Measurements from ENCODE around the gene RFPL2. TPM values are rescaled to one million over a fixed set of nuclear protein-coding genes. Genes with fewer than 3 reads are reported as not detected.
"Not testable (repeated sequence)": the region's sequence is repeated elsewhere in the genome, so short reads cannot be mapped to it uniquely, and the experiment has no call there.

Gene RFPL2
- total RNA-seq, 1 experiment from 2014 or later: not detected

DNA sequence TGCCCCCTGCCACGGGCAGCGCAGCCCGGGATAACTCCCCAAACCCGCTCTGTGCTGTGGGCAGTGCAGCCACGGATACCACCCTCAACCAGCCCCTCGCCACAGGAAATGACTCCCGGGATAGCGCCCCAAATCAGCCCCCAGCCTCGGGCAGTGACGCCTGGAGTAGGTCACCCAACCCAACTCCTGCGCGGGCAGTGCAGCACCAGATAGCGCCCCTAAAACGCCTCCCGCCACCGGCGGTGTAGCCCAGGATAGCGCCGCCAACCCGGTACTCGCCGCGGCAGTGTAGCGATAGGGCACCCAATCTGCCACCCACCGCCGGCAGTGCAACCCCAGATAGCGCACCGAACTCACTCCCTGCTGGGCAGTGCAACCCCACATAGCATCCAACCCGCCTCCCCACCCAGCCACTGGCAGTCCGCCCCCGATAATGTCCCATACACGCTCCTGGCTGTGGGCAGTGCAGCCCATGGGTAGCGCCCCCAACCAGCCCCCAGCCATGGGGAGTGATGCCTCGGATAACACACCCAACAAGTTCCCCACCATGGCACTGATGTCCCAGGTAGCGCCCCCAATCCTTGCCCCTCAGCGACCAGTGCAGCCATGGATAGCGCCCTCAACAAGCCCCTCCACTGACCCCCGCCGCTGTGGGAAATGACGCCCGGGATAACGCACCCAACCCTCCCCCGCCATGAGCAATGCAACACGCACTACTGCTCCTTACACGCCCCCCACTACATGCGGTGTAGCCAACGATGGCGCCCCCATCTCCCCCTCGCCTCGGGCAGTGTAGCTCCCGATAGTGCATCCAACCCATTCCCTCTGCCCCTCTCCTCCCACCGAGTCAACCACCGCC lies 1.5 kb downstream of the RFPL2 start:
- Histone ChIP-seq H3K79me2 (ENCODE audit: low read length) (no peaks in the 10 kb centered on the region), H2AFZ (ENCODE audit: low read length) (no peak overlapping the region), H4K20me1 (ENCODE audit: insufficient read depth, low read depth, low read length) (no peaks in the 10 kb centered on the region), H3K36me3 (ENCODE audit: insufficient read depth, low read length) (no peaks in the 10 kb centered on the region), H3K4me1 (ENCODE audit: low read length) (no peaks in the 10 kb centered on the region), H3K9me2 (replicated peaks; ENCODE audit: insufficient read depth, low read length) (no peaks in the 10 kb centered on the region), H3K4me3 (ENCODE audit: low read length) (no peak overlapping the region), H3K27me3 (ENCODE audit: low read length) (no peaks in the 10 kb centered on the region), H3K4me2 (ENCODE audit: low read depth, low read length, poor library complexity, severe bottlenecking) (no peak overlapping the region), H3K27ac (ENCODE audit: low read length) (no peak overlapping the region), H3K9ac (ENCODE audit: low read length) (no peak overlapping the region), H3K9me3 (ENCODE audit: low read length) (no peaks in the 10 kb centered on the region)
- no peak for DNase-seq

DNA sequence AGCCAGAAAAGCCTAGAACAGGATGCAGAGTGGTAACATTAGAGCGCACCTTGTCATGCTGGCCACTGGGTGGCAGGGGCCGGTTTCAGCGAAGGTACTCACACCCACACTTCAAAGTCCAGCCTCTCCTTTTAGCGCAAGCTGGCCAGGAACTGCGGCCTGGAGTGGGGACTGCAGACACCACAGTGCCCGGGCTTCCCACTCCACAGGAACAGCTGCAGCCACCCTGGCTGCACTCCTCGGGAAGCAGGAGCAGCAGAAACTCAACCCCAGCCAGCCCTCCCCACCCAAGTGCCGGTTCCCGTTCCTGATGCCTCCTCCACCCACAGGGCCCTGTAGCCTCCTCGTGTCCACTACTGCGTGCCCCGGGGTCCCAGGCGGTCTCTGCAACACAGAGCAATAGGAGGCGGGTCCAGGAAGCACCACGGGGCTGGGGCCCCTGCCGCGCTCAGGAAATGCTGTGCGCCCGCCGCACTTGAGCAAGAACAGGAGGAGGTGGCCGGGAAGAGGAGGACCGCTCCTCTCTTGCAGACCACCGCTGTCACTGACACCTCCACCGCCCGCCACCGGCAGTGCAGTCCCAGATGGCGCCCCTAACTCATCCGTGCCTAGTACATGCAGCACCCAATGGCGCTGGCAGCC lies 2.2 kb downstream of the RFPL2 start:
- no peak overlapping the region for H3K27ac ChIP-seq (ENCODE audit: low read length)
- no peaks in the 10 kb centered on the region for H3K79me2 ChIP-seq (ENCODE audit: low read length)
- H3K4me2 ChIP-seq (ENCODE audit: low read depth, low read length, poor library complexity, severe bottlenecking): no peak overlapping the region
- no peaks in the 10 kb centered on the region for H3K4me1 ChIP-seq (ENCODE audit: low read length)
- H3K9me2 ChIP-seq (replicated peaks; ENCODE audit: insufficient read depth, low read length): no peaks in the 10 kb centered on the region
- no peaks in the 10 kb centered on the region for H3K27me3 ChIP-seq (ENCODE audit: low read length)
- H3K4me3 ChIP-seq (ENCODE audit: low read length): no peak overlapping the region
- H4K20me1 ChIP-seq (ENCODE audit: insufficient read depth, low read depth, low read length): no peaks in the 10 kb centered on the region
- DNase-seq: peak; percentile 57
- H2AFZ ChIP-seq (ENCODE audit: low read length): no peak overlapping the region
- H3K9me3 ChIP-seq (ENCODE audit: low read length): no peaks in the 10 kb centered on the region
- no peaks in the 10 kb centered on the region for H3K36me3 ChIP-seq (ENCODE audit: insufficient read depth, low read length)
- no peak overlapping the region for H3K9ac ChIP-seq (ENCODE audit: low read length)

DNA sequence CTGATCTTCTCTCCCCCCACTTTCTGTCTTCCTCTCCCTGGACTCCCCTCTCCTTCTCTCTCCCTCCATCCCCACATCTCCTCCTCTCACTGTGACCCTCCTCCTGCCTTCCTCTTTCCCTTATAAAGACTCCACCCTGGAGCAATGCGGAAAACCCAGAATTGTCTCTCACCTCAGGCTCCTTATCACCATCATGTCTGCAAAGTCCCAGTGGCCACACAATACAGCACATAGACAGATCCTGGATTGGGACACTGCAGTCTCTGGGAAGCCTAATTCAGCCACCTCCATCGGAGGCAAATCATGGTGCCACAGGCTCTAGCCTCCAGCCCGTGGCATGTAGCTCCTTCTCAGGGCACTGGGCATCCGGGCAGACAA lies 2.7 kb downstream of the RFPL2 start:
- no peaks in the 10 kb centered on the region for H3K9me3 ChIP-seq (ENCODE audit: low read length)
- no peaks in the 10 kb centered on the region for H3K79me2 ChIP-seq (ENCODE audit: low read length)
- no peak overlapping the region for H3K4me2 ChIP-seq (ENCODE audit: low read depth, low read length, poor library complexity, severe bottlenecking)
- H3K9ac ChIP-seq (ENCODE audit: low read length): no peak overlapping the region
- H2AFZ ChIP-seq (ENCODE audit: low read length): no peak overlapping the region
- H3K27ac ChIP-seq (ENCODE audit: low read length): no peak overlapping the region
- no peak overlapping the region for H3K4me3 ChIP-seq (ENCODE audit: low read length)
- H3K9me2 ChIP-seq (replicated peaks; ENCODE audit: insufficient read depth, low read length): no peaks in the 10 kb centered on the region
- H3K4me1 ChIP-seq (ENCODE audit: low read length): no peaks in the 10 kb centered on the region
- no peaks in the 10 kb centered on the region for H4K20me1 ChIP-seq (ENCODE audit: insufficient read depth, low read depth, low read length)
- no peaks in the 10 kb centered on the region for H3K27me3 ChIP-seq (ENCODE audit: low read length)
- no peak for DNase-seq
- H3K36me3 ChIP-seq (ENCODE audit: insufficient read depth, low read length): no peaks in the 10 kb centered on the region

DNA sequence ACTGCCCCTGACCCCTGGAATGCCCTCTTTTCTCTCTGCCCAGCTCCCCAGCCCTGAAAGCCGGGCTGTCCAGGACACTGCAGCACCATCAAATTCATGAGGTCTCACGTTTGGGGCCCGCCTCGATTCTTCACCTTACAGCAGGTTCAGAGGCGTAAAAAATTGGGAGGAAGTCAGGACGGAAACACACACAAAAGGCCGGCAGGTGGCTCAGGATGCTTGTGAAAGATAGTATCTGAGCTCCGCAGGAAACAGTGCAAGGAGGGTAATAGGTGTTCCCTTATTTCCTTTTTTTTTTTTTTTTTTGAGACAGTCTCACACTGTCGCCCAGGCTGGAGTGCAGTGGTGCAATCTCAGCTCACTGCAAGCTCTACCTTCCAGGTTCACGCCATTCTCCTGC lies 4.1 kb downstream of the RFPL2 start:
- no peaks in the 10 kb centered on the region for H3K36me3 ChIP-seq (ENCODE audit: insufficient read depth, low read length)
- H3K9ac ChIP-seq (ENCODE audit: low read length): no peak overlapping the region
- no peaks in the 10 kb centered on the region for H3K9me2 ChIP-seq (replicated peaks; ENCODE audit: insufficient read depth, low read length)
- H3K4me2 ChIP-seq (ENCODE audit: low read depth, low read length, poor library complexity, severe bottlenecking): no peak overlapping the region
- H3K79me2 ChIP-seq (ENCODE audit: low read length): no peaks in the 10 kb centered on the region
- H3K4me1 ChIP-seq (ENCODE audit: low read length): no peaks in the 10 kb centered on the region
- no peaks in the 10 kb centered on the region for H3K27me3 ChIP-seq (ENCODE audit: low read length)
- H3K27ac ChIP-seq (ENCODE audit: low read length): no peak overlapping the region
- DNase-seq: no peak
- no peak overlapping the region for H2AFZ ChIP-seq (ENCODE audit: low read length)
- H3K4me3 ChIP-seq (ENCODE audit: low read length): no peak overlapping the region
- no peaks in the 10 kb centered on the region for H3K9me3 ChIP-seq (ENCODE audit: low read length)
- H4K20me1 ChIP-seq (ENCODE audit: insufficient read depth, low read depth, low read length): no peaks in the 10 kb centered on the region

DNA sequence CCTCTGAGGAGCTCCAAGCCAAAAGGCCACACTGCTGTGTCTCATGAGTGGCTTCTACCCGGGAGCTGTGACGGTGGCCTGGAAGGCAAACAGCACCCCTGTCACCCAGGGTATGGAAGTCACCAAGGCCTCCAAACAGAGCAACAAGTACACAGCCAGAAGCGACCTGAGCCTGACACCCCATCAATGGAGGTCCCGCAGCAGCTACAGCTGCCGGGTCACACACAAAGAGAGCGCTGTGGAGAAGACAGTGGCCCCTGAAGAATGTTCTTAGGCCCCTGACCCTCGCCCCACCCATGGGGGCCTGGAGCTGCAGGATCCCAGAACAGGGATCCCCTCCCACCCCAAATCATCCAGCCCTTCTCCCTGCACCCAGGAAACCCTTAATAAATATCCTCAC lies 4.9 kb downstream of the RFPL2 start:
- Histone ChIP-seq H3K9me2 (replicated peaks; ENCODE audit: insufficient read depth, low read length) (no peaks in the 10 kb centered on the region), H3K4me1 (ENCODE audit: low read length) (no peaks in the 10 kb centered on the region), H3K9me3 (ENCODE audit: low read length) (no peaks in the 10 kb centered on the region), H3K9ac (ENCODE audit: low read length) (no peak overlapping the region), H3K27ac (ENCODE audit: low read length) (no peak overlapping the region), H4K20me1 (ENCODE audit: insufficient read depth, low read depth, low read length) (no peaks in the 10 kb centered on the region), H3K79me2 (ENCODE audit: low read length) (no peaks in the 10 kb centered on the region), H3K36me3 (ENCODE audit: insufficient read depth, low read length) (no peaks in the 10 kb centered on the region), H3K4me3 (ENCODE audit: low read length) (no peak overlapping the region), H3K4me2 (ENCODE audit: low read depth, low read length, poor library complexity, severe bottlenecking) (no peak overlapping the region), H2AFZ (ENCODE audit: low read length) (no peak overlapping the region), H3K27me3 (ENCODE audit: low read length) (no peaks in the 10 kb centered on the region)
- DNase-seq: no peak

DNA sequence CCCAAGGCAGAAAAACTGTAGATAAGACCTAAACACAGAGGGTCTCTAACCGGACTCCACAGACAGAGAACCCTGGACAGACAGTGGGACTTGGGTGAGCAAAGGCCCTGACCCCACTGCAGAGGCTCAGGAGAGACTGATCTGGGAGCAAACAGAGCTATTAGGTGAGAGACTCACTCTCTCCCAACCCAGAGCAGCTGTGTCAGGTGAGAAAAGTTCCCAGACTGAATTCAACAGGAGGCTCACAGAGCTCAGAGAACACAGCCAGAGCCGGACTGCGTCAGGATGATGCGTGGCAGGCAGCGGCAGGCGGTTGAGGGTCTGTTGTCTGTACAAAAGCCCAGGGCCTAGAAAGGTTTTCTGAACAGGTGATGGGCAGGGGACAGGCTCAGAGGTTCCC lies 5.5 kb downstream of the RFPL2 start:
- no peaks in the 10 kb centered on the region for H3K27me3 ChIP-seq (ENCODE audit: low read length)
- H3K9me2 ChIP-seq (replicated peaks; ENCODE audit: insufficient read depth, low read length): no peaks in the 10 kb centered on the region
- H3K4me1 ChIP-seq (ENCODE audit: low read length): no peaks in the 10 kb centered on the region
- H3K79me2 ChIP-seq (ENCODE audit: low read length): no peaks in the 10 kb centered on the region
- no peak overlapping the region for H3K27ac ChIP-seq (ENCODE audit: low read length)
- H3K36me3 ChIP-seq (ENCODE audit: insufficient read depth, low read length): no peaks in the 10 kb centered on the region
- H4K20me1 ChIP-seq (ENCODE audit: insufficient read depth, low read depth, low read length): no peaks in the 10 kb centered on the region
- H3K4me3 ChIP-seq (ENCODE audit: low read length): no peak overlapping the region
- H3K9ac ChIP-seq (ENCODE audit: low read length): no peak overlapping the region
- H3K9me3 ChIP-seq (ENCODE audit: low read length): no peaks in the 10 kb centered on the region
- no peak overlapping the region for H2AFZ ChIP-seq (ENCODE audit: low read length)
- no peak for DNase-seq
- no peak overlapping the region for H3K4me2 ChIP-seq (ENCODE audit: low read depth, low read length, poor library complexity, severe bottlenecking)

DNA sequence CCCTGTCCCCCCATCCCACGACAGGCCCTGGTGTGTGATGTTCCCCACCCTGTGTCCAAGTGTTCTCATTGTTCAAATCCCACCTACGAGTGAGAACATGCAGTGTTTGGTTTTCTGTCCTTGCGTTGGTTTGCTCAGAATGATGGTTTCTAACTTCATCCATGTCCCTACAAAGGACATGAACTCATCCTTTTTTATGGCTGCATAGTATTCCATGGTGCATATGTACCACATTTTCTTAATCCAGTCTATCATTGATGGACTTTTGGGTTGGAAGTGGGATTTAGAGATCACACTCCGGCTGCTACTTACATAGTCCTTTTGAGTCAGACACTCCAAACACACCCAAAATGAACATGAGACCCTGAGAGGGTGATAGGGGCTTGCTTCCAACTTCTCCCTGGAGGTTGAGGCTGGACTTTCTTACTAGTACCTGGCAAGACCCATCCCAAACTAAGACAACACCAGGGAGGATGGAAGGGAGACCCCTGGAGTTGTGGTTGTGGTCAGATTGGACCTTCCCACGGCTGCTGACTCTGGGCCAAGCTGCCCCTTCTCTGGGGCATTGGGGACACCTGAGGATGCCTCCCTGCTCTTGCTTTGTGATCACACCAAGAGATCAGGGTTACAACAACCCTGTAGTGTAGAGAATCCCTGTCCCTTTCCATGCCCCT lies 7.2 kb downstream of the RFPL2 start:
- not testable (repeated sequence) for H3K9me2 ChIP-seq (replicated peaks; ENCODE audit: insufficient read depth, low read length); H2AFZ ChIP-seq (ENCODE audit: low read length); H3K27ac ChIP-seq (ENCODE audit: low read length); H3K79me2 ChIP-seq (ENCODE audit: low read length); H3K4me2 ChIP-seq (ENCODE audit: low read depth, low read length, poor library complexity, severe bottlenecking); DNase-seq; H3K9me3 ChIP-seq (ENCODE audit: low read length); H3K27me3 ChIP-seq (ENCODE audit: low read length); H3K36me3 ChIP-seq (ENCODE audit: insufficient read depth, low read length); H3K4me1 ChIP-seq (ENCODE audit: low read length); H4K20me1 ChIP-seq (ENCODE audit: insufficient read depth, low read depth, low read length); H3K4me3 ChIP-seq (ENCODE audit: low read length); H3K9ac ChIP-seq (ENCODE audit: low read length)

DNA sequence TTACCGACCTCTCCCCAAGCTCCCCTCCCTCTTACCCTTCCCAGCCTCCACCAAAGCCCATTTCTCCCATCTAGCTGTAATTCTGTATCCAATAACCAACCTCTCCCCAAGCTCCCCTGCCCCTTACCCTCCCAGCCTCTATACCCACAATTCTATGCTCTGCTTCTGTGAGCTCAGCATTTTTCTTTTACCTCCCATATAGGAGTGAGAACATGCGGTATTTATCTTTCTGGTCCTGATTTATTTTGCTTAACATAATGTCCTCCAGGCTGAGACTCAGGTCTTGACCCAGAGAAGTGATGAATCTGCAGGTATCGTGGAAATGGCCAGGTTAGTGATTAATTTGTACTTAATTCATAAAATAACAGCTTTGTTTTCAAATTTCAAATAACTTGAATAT lies 9.0 kb downstream of the RFPL2 start:
- not testable (repeated sequence) for DNase-seq

More for the DNA sequence above, 9.0 kb downstream of the RFPL2 start:
- not testable (repeated sequence) for H3K27ac ChIP-seq (ENCODE audit: low read length); H3K4me3 ChIP-seq (ENCODE audit: low read length); H3K4me1 ChIP-seq (ENCODE audit: low read length); H3K9ac ChIP-seq (ENCODE audit: low read length); H3K79me2 ChIP-seq (ENCODE audit: low read length); H2AFZ ChIP-seq (ENCODE audit: low read length); H3K9me3 ChIP-seq (ENCODE audit: low read length); H3K36me3 ChIP-seq (ENCODE audit: insufficient read depth, low read length); H3K27me3 ChIP-seq (ENCODE audit: low read length); H3K4me2 ChIP-seq (ENCODE audit: low read depth, low read length, poor library complexity, severe bottlenecking); H3K9me2 ChIP-seq (replicated peaks; ENCODE audit: insufficient read depth, low read length); H4K20me1 ChIP-seq (ENCODE audit: insufficient read depth, low read depth, low read length)

All from Karpas-422 (cell line).